Smooth muscle cell (in vitro differentiated cells): Measurements from ENCODE around the gene TMEM101. TPM values are rescaled to one million over a fixed set of nuclear protein-coding genes. Genes with fewer than 3 reads are reported as not detected.
"Not testable (repeated sequence)": the region's sequence is repeated elsewhere in the genome, so short reads cannot be mapped to it uniquely, and the experiment has no call there.

Experiments
- DNase-seq: peaks from one replicate; lab custom pipeline; 2025; ENCODE audit not compliant: unreplicated experiment; lab: John Stamatoyannopoulos, UW
- H2AFZ ChIP-seq: fragments of 200-600 bp; sonication (generic); 2 replicates; pipeline ENCODE4 v1.6.0; 2016; ENCODE audit warnings: antibody characterized with exemption, low read depth, mild to moderate bottlenecking
- H3F3A ChIP-seq: fragments of 200-600 bp; sonication (generic); 2 replicates; pipeline ENCODE4 v1.6.0; 2017; ENCODE audit warnings: antibody characterized with exemption, low read depth
- H3K27ac ChIP-seq: fragments of 200-600 bp; sonication (generic); 2 replicates; pipeline ENCODE4 v1.5.1; 2016; ENCODE audit warnings: low read depth, mild to moderate bottlenecking
- H3K27me3 ChIP-seq: fragments of 200-600 bp; sonication (generic); 2 replicates; pipeline ENCODE4 v1.6.1; 2016; ENCODE audit warnings: low read depth, mild to moderate bottlenecking
- H3K36me3 ChIP-seq: fragments of 200-600 bp; sonication (generic); 2 replicates; pipeline ENCODE4 v1.5.1; 2016; ENCODE audit warnings: low read depth
- H3K4me1 ChIP-seq: fragments of 200-600 bp; sonication (generic); 2 replicates; pipeline ENCODE4 v1.5.1; 2016; ENCODE audit warnings: low read depth
- H3K4me2 ChIP-seq: fragments of 200-600 bp; sonication (generic); 2 replicates; pipeline ENCODE4 v1.6.0; 2016; ENCODE audit warnings: mild to moderate bottlenecking
- H3K4me3 ChIP-seq: fragments of 200-600 bp; sonication (generic); 2 replicates; pipeline ENCODE4 v1.5.1; 2016; ENCODE audit warnings: mild to moderate bottlenecking
- H3K79me2 ChIP-seq: fragments of 200-600 bp; sonication (generic); 2 replicates; pipeline ENCODE4 v1.6.0; 2016; ENCODE audit warnings: low read depth, mild to moderate bottlenecking
- H3K9ac ChIP-seq: fragments of 200-600 bp; sonication (generic); 2 replicates; pipeline ENCODE4 v1.6.0; 2016; ENCODE audit warnings: low read depth
- H3K9me3 ChIP-seq: fragments of 200-600 bp; sonication (generic); replicated peaks from 2 replicates; pipeline ENCODE4 v1.5.1; 2016; ENCODE audit warnings: low read depth
- H4K20me1 ChIP-seq: fragments of 200-600 bp; sonication (generic); 2 replicates; pipeline ENCODE4 v1.6.0; 2016; ENCODE audit warnings: low read depth
- CTCF ChIP-seq: fragments of 200-600 bp; sonication (generic); IDR thresholded peaks from 2 replicates; pipeline ENCODE4 v1.5.1; 2017; ENCODE audit warnings: borderline replicate concordance, mild to moderate bottlenecking, antibody characterized with exemption; ENCODE audit not compliant: insufficient read depth, poor library complexity, severe bottlenecking
- WGBS: methylation state at CpG from one replicate; pipeline ENCODE4 v1.1.7; 2016; ENCODE audit warnings: low lambda C conversion rate; 5-methylcytosine and 5-hydroxymethylcytosine counted together
- polyA plus RNA-seq: library from polyadenylated mRNA; unstranded; fragments of >200 nt; fragmentation: Nextera tagmentation; extraction: Ambion mirVana; gene quantifications from 2 replicates; pipeline ENCODE4 v1.2.1, GENCODE V29; 2016
- total RNA-seq: library from RNA; depleted of rRNA; stranded (reverse); fragments of >200 nt; gene quantifications from 2 replicates; pipeline ENCODE4 v1.2.3, GENCODE V29; 2014

TMEM101 gene
- total and polyA plus RNA-seq, 2 experiments from 2014 or later: 35.1 to 36.1 TPM

GRCh38 chr17:44000141-44000860, 14.5 kb downstream of the TMEM101 start:
- 90% methylated on average over 12 of the region's 12 CpGs for whole genome bisulfite sequencing
- H3K27me3 ChIP-seq: peaks cover 33% of the 10 kb centered on the region
- H3K4me2 ChIP-seq: no peak overlapping the region
- H3K27ac ChIP-seq: no peak overlapping the region
- H3K9ac ChIP-seq: no peak overlapping the region
- no peak overlapping the region for H2AFZ ChIP-seq
- no peaks in the 10 kb centered on the region for H4K20me1 ChIP-seq
- H3K9me3 ChIP-seq: no peaks in the 10 kb centered on the region
- H3K36me3 ChIP-seq: no peaks in the 10 kb centered on the region
- H3K4me3 ChIP-seq: no peak overlapping the region
- H3F3A ChIP-seq: no peaks in the 10 kb centered on the region
- TF ChIP-seq CTCF: no peak
- no peaks in the 10 kb centered on the region for H3K79me2 ChIP-seq
- H3K4me1 ChIP-seq: peaks cover 8% of the 10 kb centered on the region
- no peak for DNase-seq

- H3K79me2 ChIP-seq: no peaks in the 10 kb centered on the region
- H3K4me2 ChIP-seq: no peak overlapping the region
- no peak overlapping the region for H3K4me3 ChIP-seq
- H4K20me1 ChIP-seq: no peaks in the 10 kb centered on the region
- H2AFZ ChIP-seq: no peak overlapping the region
- no peak overlapping the region for H3K9ac ChIP-seq
- 79% methylated on average over 4 of the region's 4 CpGs for WGBS
- H3K4me1 ChIP-seq: no peaks in the 10 kb centered on the region
- DNase-seq: no peak
- H3K9me3 ChIP-seq: no peaks in the 10 kb centered on the region
- H3K36me3 ChIP-seq: no peaks in the 10 kb centered on the region
- H3K27ac ChIP-seq: no peak overlapping the region
- H3K27me3 ChIP-seq: peaks cover 30% of the 10 kb centered on the region
- no peak for TF ChIP-seq CTCF
- no peaks in the 10 kb centered on the region for H3F3A ChIP-seq
Measured at GRCh38 chr17:43999024-43999423, 15.7 kb downstream of the TMEM101 start.

GRCh38 chr17:43998552-43998951, 16.2 kb downstream of the TMEM101 start:
- Histone ChIP-seq H3K79me2 (no peaks in the 10 kb centered on the region), H4K20me1 (no peaks in the 10 kb centered on the region), H3F3A (no peaks in the 10 kb centered on the region), H3K27ac (no peak overlapping the region), H3K4me2 (no peak overlapping the region), H2AFZ (no peak overlapping the region), H3K36me3 (no peaks in the 10 kb centered on the region), H3K9me3 (no peaks in the 10 kb centered on the region), H3K4me3 (no peak overlapping the region), H3K4me1 (no peaks in the 10 kb centered on the region), H3K27me3 (peaks cover 25% of the 10 kb centered on the region), H3K9ac (no peak overlapping the region)
- DNase-seq: no peak
- WGBS: 78% methylated on average over 3 of the region's 3 CpGs
- TF ChIP-seq CTCF: no peak

- H3K27ac ChIP-seq, H3K9ac ChIP-seq, DNase-seq, H3K4me2 ChIP-seq, H3K36me3 ChIP-seq, H3K4me3 ChIP-seq, H2AFZ ChIP-seq, H3F3A ChIP-seq, H3K79me2 ChIP-seq, H3K4me1 ChIP-seq, H3K9me3 ChIP-seq, H4K20me1 ChIP-seq: not testable (repeated sequence)
- 85% methylated on average over 5 of the region's 5 CpGs for whole genome bisulfite sequencing
- H3K27me3 ChIP-seq: peaks cover 21% of the 10 kb centered on the region
Measured at GRCh38 chr17:43997180-43997579, 17.6 kb downstream of the TMEM101 start.
